ENCODE measurements around the gene SMAP2. TPM values are rescaled to one million over a fixed set of nuclear protein-coding genes. Genes with fewer than 3 reads are reported as not detected.

SMAP2 gene
- total RNA-seq, 2 experiments from 2014 or later: 172 to 173 TPM

DNA sequence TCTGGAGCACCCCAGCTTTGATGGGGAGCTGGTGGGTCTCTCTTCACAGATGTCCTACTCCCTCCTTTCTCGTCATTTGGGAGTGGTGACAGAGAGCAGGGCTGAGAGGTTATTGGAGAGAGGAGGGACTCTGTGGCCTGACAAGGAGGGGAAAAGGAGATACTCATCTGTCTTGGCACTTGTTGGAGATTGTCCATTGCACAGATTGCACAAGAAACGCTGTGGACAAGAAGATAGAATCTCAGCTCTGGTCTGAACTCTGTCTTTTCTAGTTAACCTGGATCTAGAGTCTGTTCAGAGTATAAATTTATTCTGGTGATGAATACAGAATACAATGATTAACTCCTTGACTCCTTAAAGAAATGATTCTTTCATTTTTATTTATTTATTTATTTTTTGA lies 22.4 kb upstream of the SMAP2 start:
- POLR2A ChIA-PET: no interaction called here
- no peaks in the 10 kb centered on the region for H3K27me3 Mint-ChIP-seq
- CTCF ChIA-PET: interaction anchor here (1.7 kb wide), 2 partner anchors 13 to 14 kb away, joined by 4 to 7 read pairs; no protein-coding TSS in a partner anchor
- H3K4me3 Mint-ChIP-seq: no peak overlapping the region
- no peak for DNase-seq
- no peak overlapping the region for H3K27ac Mint-ChIP-seq
- H3K36me3 Mint-ChIP-seq (ENCODE audit: low read depth): peaks cover 3% of the 10 kb centered on the region
- H3K9me3 Mint-ChIP-seq: peaks cover 3% of the 10 kb centered on the region
- no peaks in the 10 kb centered on the region for H3K4me1 Mint-ChIP-seq

DNA sequence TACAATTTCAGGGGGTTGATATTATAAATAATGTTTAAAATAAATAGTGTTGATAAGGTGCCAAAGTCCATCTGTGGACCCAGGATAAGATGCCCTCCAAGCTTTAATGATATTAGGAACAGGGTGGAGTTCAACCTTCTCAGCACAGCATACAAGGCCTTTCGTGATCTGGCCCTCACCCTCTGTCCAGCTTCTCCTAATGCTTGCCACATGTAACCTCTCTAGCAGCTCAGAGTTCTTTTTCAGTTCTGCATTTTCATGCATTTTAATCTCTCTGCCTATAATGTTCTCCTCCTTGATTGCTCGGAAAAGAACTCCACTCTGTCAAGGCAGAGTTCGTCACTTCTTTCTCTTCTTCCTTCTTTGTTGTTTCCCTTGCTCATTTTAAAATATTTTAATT lies 21.4 kb upstream of the SMAP2 start:
- H3K27ac Mint-ChIP-seq: no peak overlapping the region
- peaks cover 3% of the 10 kb centered on the region for H3K9me3 Mint-ChIP-seq
- H3K36me3 Mint-ChIP-seq (ENCODE audit: low read depth): peaks cover 4% of the 10 kb centered on the region
- H3K4me3 Mint-ChIP-seq: no peak overlapping the region
- no peaks in the 10 kb centered on the region for H3K4me1 Mint-ChIP-seq
- ChIA-PET CTCF (interaction anchor here (1.7 to 3.4 kb wide), 3 partner anchors 14 to 53 kb away, joined by 4 to 10 read pairs (median 7); no protein-coding TSS in a partner anchor), POLR2A (interaction anchor here (1.6 kb wide), 1 partner anchor 22 kb away, joined by 4 read pairs; no protein-coding TSS in a partner anchor)
- DNase-seq: no peak
- no peaks in the 10 kb centered on the region for H3K27me3 Mint-ChIP-seq

- H3K36me3 Mint-ChIP-seq (ENCODE audit: low read depth): peaks cover 11% of the 10 kb centered on the region
- POLR2A ChIA-PET: interaction anchor here (1.6 kb wide), 1 partner anchor 21 kb away, joined by 4 read pairs; no protein-coding TSS in a partner anchor
- CTCF ChIA-PET: interaction anchor here (2.0 to 3.4 kb wide), 2 partner anchors 14 to 52 kb away, joined by 10 read pairs; no protein-coding TSS in a partner anchor
- no peaks in the 10 kb centered on the region for H3K27me3 Mint-ChIP-seq
- no peak for DNase-seq
- H3K27ac Mint-ChIP-seq: no peak overlapping the region
- H3K4me1 Mint-ChIP-seq: no peaks in the 10 kb centered on the region
- H3K4me3 Mint-ChIP-seq: no peak overlapping the region
- peaks cover 7% of the 10 kb centered on the region for H3K9me3 Mint-ChIP-seq
Measured at GRCh38 chr1:40353082-40353481, 20.4 kb upstream of the SMAP2 start.

DNA sequence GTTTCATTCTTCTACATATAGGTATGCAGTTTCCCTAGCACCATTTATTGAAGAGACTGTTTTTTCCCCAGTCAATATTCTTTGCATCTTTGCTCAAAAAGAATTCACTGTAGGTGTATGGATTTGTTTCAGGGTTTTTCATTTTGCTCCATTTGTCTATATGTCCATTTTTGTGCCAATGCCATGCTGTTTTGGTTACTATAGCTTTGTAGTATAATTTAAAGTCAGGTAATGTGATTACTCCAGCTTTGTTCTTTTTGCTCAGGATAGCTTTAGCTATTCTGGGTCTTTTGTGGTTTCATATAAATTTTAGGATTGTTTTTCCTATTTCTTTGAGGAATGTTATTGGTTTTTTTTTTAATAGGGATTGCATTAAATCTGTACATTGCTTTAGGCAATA lies 15.9 kb upstream of the SMAP2 start:
- H3K4me3 Mint-ChIP-seq: no peak overlapping the region
- CTCF ChIA-PET: interaction anchor here (0.6 kb wide), 1 partner anchor 225 kb away, joined by 4 read pairs; no protein-coding TSS in a partner anchor

GRCh38 chr1:40360631-40361030 lies 12.9 kb upstream of the SMAP2 start:
- ChIA-PET CTCF (no interaction called here), POLR2A (no interaction called here)
- H3K4me1 Mint-ChIP-seq: peaks cover 3% of the 10 kb centered on the region

More for the DNA sequence above, 15.9 kb upstream of the SMAP2 start:
- no peaks in the 10 kb centered on the region for H3K27me3 Mint-ChIP-seq
- DNase-seq: no peak
- no peaks in the 10 kb centered on the region for H3K4me1 Mint-ChIP-seq
- H3K9me3 Mint-ChIP-seq: peaks cover 25% of the 10 kb centered on the region
- peaks cover 18% of the 10 kb centered on the region for H3K36me3 Mint-ChIP-seq (ENCODE audit: low read depth)
- H3K27ac Mint-ChIP-seq: no peak overlapping the region
- POLR2A ChIA-PET: no interaction called here

DNA sequence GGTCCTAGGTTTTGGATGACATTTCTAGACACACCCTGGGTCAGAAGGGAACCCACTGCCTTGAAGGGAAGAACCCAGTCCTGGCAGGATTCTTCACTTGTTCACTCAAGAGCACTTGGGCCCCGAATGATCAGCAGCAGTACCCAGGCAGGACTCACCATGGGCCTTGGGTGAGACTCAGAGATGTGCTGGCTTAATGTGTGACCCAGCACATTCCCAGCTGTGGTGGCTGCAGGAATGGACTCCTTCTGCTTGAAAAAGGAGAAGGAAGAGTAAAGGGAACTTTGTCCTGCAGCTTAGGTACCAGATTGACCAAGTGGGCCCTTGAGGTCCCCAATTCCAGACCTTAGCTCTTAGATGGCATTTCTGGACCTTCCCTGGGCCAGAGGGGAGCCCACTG lies 12.3 kb upstream of the SMAP2 start:
- Mint-ChIP-seq H3K4me3 (no peak overlapping the region), H3K36me3 (ENCODE audit: low read depth) (peaks cover 17% of the 10 kb centered on the region), H3K9me3 (peaks cover 22% of the 10 kb centered on the region), H3K4me1 (peaks cover 3% of the 10 kb centered on the region), H3K27ac (no peak overlapping the region), H3K27me3 (peaks cover 1% of the 10 kb centered on the region)
- ChIA-PET POLR2A (no interaction called here), CTCF (no interaction called here)
- DNase-seq: no peak

More at GRCh38 chr1:40360631-40361030, 12.9 kb upstream of the SMAP2 start:
- DNase-seq: no peak
- H3K4me3 Mint-ChIP-seq: no peak overlapping the region
- H3K27ac Mint-ChIP-seq: no peak overlapping the region
- peaks cover 25% of the 10 kb centered on the region for H3K9me3 Mint-ChIP-seq
- peaks cover 1% of the 10 kb centered on the region for H3K27me3 Mint-ChIP-seq
- H3K36me3 Mint-ChIP-seq (ENCODE audit: low read depth): peaks cover 20% of the 10 kb centered on the region

DNA sequence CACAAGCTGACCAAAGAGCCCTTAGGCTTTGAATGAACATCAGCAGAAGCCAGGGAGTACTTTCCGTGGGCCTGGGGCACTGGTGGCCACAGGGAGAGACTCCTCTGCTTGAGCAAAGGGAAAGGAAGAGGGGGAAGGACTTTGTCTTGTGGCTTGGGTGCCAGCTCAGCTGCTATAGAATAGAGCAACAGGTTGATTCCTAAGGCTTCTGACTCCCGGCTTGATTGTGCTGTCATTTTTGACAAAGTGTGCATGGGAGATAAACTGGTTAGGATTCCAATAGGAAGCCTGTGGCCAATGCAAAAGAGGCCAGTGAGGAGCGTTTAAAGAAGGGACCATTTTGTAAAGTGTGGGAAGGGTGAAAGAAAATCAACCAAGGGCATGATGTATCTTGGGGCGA lies 11.9 kb upstream of the SMAP2 start:
- Mint-ChIP-seq H3K27me3 (peaks cover 1% of the 10 kb centered on the region), H3K36me3 (ENCODE audit: low read depth) (peaks cover 17% of the 10 kb centered on the region), H3K4me1 (peaks cover 3% of the 10 kb centered on the region), H3K27ac (no peak overlapping the region), H3K9me3 (peaks cover 22% of the 10 kb centered on the region), H3K4me3 (no peak overlapping the region)
- DNase-seq: no peak
- ChIA-PET CTCF (no interaction called here), POLR2A (no interaction called here)

DNA sequence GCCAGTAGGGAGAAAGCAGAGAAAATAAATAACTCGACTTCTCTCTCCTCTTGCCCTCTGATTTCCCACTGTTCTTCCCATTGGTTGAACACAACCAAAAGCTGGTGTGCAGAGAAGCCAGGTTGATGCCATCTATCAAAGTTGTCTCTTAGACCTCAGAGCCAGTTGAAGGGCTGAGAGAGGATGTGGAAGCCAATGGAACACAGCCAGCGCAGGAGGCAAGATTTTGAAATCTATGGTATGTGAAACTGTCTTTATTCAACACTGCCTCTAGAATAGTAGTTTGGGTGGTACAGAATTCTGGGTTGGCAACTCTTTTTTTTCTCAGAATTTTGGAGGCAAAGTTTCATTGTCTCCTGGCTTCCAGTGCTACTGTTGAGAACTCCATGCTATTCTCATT lies 11.3 kb upstream of the SMAP2 start:
- no peak for DNase-seq
- CTCF ChIA-PET: no interaction called here
- Mint-ChIP-seq H3K4me1 (peaks cover 3% of the 10 kb centered on the region), H3K9me3 (peaks cover 22% of the 10 kb centered on the region), H3K27ac (no peak overlapping the region), H3K4me3 (no peak overlapping the region), H3K27me3 (peaks cover 1% of the 10 kb centered on the region), H3K36me3 (ENCODE audit: low read depth) (peaks cover 17% of the 10 kb centered on the region)
- POLR2A ChIA-PET: interaction anchor here (3.7 kb wide), 1 partner anchor 12 kb away, joined by 18 read pairs; the partner anchor contains the start of gene SMAP2

GRCh38 chr1:40362699-40363098 lies 10.8 kb upstream of the SMAP2 start:
- H3K36me3 Mint-ChIP-seq (ENCODE audit: low read depth): peaks cover 13% of the 10 kb centered on the region
- H3K4me1 Mint-ChIP-seq: peaks cover 3% of the 10 kb centered on the region
- ChIA-PET POLR2A (interaction anchor here (3.7 kb wide), 1 partner anchor 11 kb away, joined by 18 read pairs; the partner anchor contains the start of gene SMAP2), CTCF (no interaction called here)
- no peak overlapping the region for H3K4me3 Mint-ChIP-seq
- H3K27ac Mint-ChIP-seq: no peak overlapping the region
- no peak for DNase-seq
- peaks cover 1% of the 10 kb centered on the region for H3K27me3 Mint-ChIP-seq
- peaks cover 21% of the 10 kb centered on the region for H3K9me3 Mint-ChIP-seq

- Mint-ChIP-seq H3K27me3 (peaks cover 1% of the 10 kb centered on the region), H3K4me3 (no peak overlapping the region), H3K9me3 (peaks cover 12% of the 10 kb centered on the region), H3K27ac (no peak overlapping the region), H3K4me1 (peaks cover 3% of the 10 kb centered on the region), H3K36me3 (ENCODE audit: low read depth) (peaks cover 9% of the 10 kb centered on the region)
- ChIA-PET CTCF (interaction anchor here (0.6 to 1.4 kb wide), 5 partner anchors 23 to 211 kb away, joined by 3 to 6 read pairs (median 3); partner anchors contain the start of gene COL9A2), POLR2A (interaction anchor here (3.7 kb wide), 1 partner anchor 10 kb away, joined by 18 read pairs; the partner anchor contains the start of gene SMAP2)
- DNase-seq: no peak
Measured at GRCh38 chr1:40363721-40364120, 9.8 kb upstream of the SMAP2 start.

- peaks cover 20% of the 10 kb centered on the region for H3K36me3 Mint-ChIP-seq (ENCODE audit: low read depth)
- H3K4me3 Mint-ChIP-seq: no peak overlapping the region
- peaks cover 32% of the 10 kb centered on the region for H3K4me1 Mint-ChIP-seq
- CTCF ChIA-PET: interaction anchor here (0.8 to 4.4 kb wide), 4 partner anchors 13 to 33 kb away, joined by 3 to 48 read pairs (median 6); no protein-coding TSS in a partner anchor
- H3K27ac Mint-ChIP-seq: no peak overlapping the region
- POLR2A ChIA-PET: interaction anchor here (22.0 kb wide), 1 partner anchor 23 kb away, joined by 997 read pairs; no protein-coding TSS in a partner anchor
- DNase-seq: no peak
- no peaks in the 10 kb centered on the region for H3K9me3 Mint-ChIP-seq
- H3K27me3 Mint-ChIP-seq: no peaks in the 10 kb centered on the region
Measured at GRCh38 chr1:40371707-40372258, 1.7 kb upstream of the SMAP2 start.

GRCh38 chr1:40372658-40373322 lies 737 bp upstream of the SMAP2 start:
- Mint-ChIP-seq H3K9me3 (no peaks in the 10 kb centered on the region), H3K4me3 (peak overlapping the region; percentile 99), H3K4me1 (peaks cover 41% of the 10 kb centered on the region), H3K27ac (peak overlapping the region; percentile 72), H3K27me3 (no peaks in the 10 kb centered on the region), H3K36me3 (ENCODE audit: low read depth) (peaks cover 27% of the 10 kb centered on the region)
- ChIA-PET POLR2A (interaction anchor here (0.8 to 22.0 kb wide), 14 partner anchors 9 to 333 kb away, joined by 3 to 997 read pairs (median 8); partner anchors contain the start of genes CAP1, NFYC, RLF and ZFP69B), CTCF (interaction anchor here (0.7 to 4.4 kb wide), 12 partner anchors 12 to 229 kb away, joined by 3 to 48 read pairs (median 6); no protein-coding TSS in a partner anchor)
- no peak for DNase-seq

DNA sequence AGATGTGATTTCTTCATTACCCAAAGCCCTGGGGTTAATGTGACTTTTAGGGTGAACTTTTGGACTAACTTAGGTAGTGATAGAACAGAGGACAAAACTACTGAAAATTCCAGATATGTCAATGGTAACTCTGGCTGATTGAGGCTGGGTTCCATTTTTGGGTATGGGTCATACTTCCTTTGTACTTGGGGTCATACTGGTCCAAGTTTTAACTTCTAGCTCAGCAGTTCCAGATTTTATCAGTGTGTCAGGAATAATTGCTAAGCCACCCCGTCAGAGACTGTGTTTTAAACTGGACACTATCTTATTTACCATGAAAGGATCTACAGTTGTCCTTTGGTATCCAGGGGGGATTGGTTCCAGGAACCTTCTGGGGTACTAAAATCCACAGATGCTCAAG lies 4.0 kb downstream of the SMAP2 start:
- Mint-ChIP-seq H3K4me1 (peaks cover 75% of the 10 kb centered on the region), H3K27ac (peak overlapping the region; percentile 67), H3K27me3 (no peaks in the 10 kb centered on the region), H3K36me3 (ENCODE audit: low read depth) (peaks cover 52% of the 10 kb centered on the region), H3K4me3 (peak overlapping the region; percentile 48), H3K9me3 (no peaks in the 10 kb centered on the region)
- ChIA-PET POLR2A (interaction anchor here (22.0 kb wide), 1 partner anchor 17 kb away, joined by 997 read pairs; no protein-coding TSS in a partner anchor), CTCF (interaction anchor here (1.4 kb wide), 1 partner anchor 39 kb away, joined by 4 read pairs; no protein-coding TSS in a partner anchor)
- no peak for DNase-seq
